ENCODE measurements around the gene CCDC83.
A peak's percentile ranks its signal among the peaks of the same experiment; 100 is the strongest.

Gene CCDC83
- total RNA-seq, result 0 to 0.04 reads per million in 2 experiments

DNA sequence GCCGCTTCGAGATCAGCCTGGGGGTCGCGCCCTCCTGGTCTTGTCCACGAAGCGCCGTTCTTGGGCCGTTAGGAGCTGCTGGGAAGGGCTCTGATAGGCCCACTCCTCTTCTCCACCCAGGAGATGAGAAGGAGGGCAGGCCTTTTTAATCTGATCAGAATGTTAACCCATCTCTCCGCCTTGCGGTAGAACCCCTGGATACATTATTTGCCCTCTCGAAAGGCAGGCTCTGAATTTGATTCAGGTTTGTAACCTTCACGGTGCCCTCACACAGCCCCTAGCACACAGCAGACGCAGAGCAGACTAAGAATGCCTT lies at the start of gene CCDC83:
Gene CCDC83 (plus strand): TSS at position 43 of the 316 bp plus-strand sequence. CDS start 9,741 bp downstream, outside the sequence.
- no peak for DNase-seq (ENCODE audit: low read depth)

DNA sequence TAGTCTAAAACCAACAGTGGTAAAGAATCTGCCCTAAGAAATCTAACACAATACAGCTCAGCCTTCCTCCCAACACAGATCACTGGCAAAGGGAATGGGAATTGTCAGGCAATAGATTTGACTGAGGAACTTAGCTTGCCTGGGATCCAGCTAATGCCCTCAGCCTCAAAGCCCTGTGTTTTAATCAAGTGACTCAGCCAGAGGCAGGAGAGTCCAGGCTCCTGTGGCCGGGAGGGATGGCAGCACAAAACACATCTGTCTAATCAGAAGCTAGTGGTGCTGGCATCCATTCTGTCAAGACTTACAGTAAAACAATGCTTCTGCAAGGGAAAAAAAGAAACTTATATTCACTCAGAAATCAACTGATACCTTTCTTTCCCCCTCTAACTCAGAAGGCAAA lies 49.8 kb upstream of the CCDC83 start:
- DNase-seq (ENCODE audit: low read depth), result no peak

GRCh38 chr11:85806016-85806415 lies 49.2 kb upstream of the CCDC83 start:
- DNase-seq (ENCODE audit: low read depth), result no peak

- DNase-seq (ENCODE audit: low read depth), result no peak
These were observed 48.3 kb upstream of the CCDC83 start for GRCh38 chr11:85806876-85807275.

DNA sequence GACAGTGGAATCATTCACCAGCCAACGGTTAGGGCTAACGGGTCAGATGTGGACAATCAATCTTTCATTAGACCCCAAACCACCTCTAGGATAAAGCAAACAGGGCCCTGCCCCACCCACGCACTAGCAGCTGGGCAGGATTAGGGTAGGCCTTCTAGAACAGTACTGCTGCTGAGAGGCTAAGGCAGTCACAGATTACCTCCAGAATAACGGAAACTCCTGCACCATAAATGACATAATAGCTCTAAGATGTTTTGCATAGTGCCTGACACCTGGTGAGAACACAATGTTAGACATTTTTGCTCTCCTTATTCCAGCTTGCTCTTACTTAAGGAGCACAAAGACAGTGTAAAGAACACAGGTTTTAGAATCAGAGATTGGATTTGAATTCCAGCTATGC lies 46.0 kb upstream of the CCDC83 start:
- DNase-seq (ENCODE audit: low read depth), result no peak

- no peak for DNase-seq (ENCODE audit: low read depth)
These were observed 45.3 kb upstream of the CCDC83 start for GRCh38 chr11:85809863-85810262.

GRCh38 chr11:85810521-85810870 lies 44.7 kb upstream of the CCDC83 start:
- DNase-seq (ENCODE audit: low read depth), result no peak

- DNase-seq (ENCODE audit: low read depth), result peak; percentile 52
These were observed 44.1 kb upstream of the CCDC83 start, which contains the start of gene SYTL2 for GRCh38 chr11:85810871-85811611. SYTL2 (minus strand) TSS chr11:85811141; CDS start chr11:85757725, 53,416 bp downstream.

GRCh38 chr11:85811624-85812023 lies 43.6 kb upstream of the CCDC83 start:
- no peak for DNase-seq (ENCODE audit: low read depth)

GRCh38 chr11:85813721-85814120 lies 41.5 kb upstream of the CCDC83 start:
- no peak for DNase-seq (ENCODE audit: low read depth)

GRCh38 chr11:85815186-85815931 lies 39.8 kb upstream of the CCDC83 start:
- DNase-seq (ENCODE audit: low read depth), result no peak

GRCh38 chr11:85819441-85819840 lies 35.7 kb upstream of the CCDC83 start:
- DNase-seq (ENCODE audit: low read depth), result no peak

- no peak for DNase-seq (ENCODE audit: low read depth)
These were observed 33.5 kb upstream of the CCDC83 start for GRCh38 chr11:85821636-85822035.

GRCh38 chr11:85822814-85823213 lies 32.4 kb upstream of the CCDC83 start:
- DNase-seq (ENCODE audit: low read depth), result no peak

DNA sequence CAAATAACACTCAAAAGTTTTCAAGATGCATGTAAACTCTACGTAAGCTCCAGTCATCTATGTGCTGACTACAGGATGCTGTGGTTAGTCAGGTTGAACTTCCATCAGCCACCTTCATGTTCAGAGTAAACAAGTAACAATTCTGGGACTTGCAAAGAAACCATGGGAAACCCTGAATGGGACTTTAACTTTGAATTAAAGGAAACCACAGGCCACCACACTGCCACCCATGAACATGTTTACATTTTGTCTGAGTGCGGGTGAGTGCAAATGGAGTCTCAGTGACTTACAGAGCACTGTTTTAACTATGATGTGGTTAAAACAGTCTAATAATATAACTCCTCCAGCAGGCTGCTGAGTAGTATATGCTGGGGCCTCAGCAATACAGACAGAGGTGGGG lies 31.4 kb upstream of the CCDC83 start:
- peak; percentile 73 for DNase-seq (ENCODE audit: low read depth)

DNA sequence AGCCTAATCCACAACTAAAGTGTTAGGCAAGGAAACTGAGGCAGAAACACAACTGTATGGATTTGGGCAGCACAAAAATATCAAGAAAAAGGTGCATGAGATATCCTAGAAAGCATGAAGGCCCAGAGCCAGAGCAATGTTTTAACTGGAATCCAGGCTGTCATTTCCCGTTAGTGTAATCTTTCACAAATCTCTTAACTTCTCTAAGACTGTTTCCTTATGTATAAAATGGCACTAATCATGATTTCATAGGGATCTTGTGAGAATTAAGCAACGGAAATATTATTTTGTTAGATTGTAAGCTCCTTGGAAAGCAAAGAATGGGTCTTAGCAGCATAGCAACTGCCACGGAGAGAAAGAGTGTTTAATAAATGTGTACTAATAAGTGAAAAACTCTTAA lies 29.6 kb upstream of the CCDC83 start:
- no peak for DNase-seq (ENCODE audit: low read depth)

DNA sequence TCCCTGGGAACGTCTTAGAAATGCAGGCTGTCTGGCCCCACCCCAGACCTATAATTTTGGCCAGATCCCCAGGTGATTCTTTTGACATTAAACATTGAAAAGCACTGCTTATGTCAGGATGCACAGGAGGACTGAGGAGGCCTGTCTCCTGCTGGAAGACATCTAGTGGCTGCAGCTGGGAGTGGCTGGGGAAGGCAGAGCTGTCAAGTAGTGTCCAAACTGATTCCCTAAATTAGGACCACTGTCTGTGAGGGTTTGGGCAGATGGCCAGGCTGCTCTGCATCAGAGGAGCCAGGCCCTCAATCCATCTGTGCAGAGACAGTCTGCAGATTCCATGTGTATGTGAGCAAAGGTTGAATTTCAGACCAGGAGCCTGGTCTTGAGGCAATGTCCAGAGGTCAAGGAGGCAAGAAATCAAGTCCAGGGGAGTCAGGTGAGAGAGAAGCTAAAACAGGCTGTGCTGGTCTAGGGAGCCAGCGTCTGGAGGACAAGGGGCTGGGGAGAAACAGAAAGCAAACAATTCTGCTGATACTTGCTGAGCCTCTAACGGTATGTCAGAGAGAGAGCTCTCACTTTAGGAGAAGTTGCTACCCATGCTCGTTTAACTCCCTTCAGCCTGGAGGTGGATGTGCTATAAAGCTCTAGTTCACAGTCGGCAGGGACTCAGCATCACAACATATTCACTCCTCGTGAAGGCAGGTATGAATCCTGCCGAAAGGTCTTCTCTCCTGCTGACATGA lies 28.9 kb upstream of the CCDC83 start:
- DNase-seq (ENCODE audit: low read depth), result no peak

DNA sequence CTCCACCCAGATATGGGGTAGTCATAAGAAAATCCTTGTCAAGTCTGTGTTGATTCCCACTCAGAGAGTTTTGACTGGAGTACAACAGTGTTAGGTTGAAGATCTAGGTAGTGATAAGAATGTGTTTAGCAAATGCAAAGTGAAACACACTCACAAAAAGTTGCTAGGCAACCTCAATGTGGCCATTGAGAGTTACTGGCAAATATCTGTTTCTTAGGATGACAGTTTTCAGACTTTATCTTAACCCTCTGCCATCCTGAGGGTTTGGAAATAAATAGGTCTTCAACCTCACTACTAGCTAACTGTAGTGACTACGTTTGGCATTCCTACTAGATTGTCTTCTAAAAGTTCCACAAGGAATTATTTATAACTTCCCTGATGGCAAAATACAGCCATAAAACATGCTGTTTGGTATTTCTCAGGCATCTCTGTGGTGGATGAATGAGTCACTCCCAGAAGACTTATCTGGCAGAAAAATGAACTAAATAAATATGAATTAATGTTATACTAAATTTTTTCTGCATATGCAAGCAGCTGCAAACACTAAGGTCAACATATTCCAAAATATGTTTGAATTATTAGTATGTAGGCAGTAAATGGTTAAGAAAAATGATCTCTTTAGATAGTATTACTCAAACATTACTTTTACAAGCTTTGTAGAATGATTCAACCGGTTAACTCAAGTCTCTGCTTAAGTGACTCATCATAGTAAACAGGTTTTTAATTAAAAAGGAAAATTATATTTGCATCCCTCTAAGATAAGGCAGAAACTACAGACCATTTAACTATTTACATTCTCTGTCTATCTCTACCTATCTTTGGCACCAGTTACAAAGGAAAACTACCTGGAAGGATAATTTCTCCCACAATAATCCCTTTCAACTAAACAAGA lies 27.2 kb upstream of the CCDC83 start:
- DNase-seq (ENCODE audit: low read depth), result no peak

- no peak for DNase-seq (ENCODE audit: low read depth)
These were observed 26.6 kb upstream of the CCDC83 start for GRCh38 chr11:85828640-85828978.

DNA sequence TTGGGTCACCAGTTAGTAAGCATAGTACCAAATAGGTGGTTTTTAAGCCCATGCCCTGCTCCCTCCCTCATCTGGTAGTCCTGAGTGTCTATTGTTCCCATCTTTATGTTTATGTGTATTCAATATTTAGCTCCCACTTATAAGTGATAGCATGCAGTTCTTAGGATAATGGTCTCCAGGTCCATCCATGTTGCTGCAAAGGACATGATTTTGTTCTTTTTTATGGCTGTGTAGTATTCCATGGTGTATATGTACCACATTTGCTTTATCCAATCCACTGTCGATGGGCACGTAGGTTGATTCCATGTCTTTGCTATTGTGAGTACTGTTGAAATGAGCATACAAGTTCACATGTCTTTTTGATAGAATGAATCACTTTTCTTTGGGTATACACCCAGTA lies 26.0 kb upstream of the CCDC83 start:
- DNase-seq (ENCODE audit: low read depth), result no peak

DNA sequence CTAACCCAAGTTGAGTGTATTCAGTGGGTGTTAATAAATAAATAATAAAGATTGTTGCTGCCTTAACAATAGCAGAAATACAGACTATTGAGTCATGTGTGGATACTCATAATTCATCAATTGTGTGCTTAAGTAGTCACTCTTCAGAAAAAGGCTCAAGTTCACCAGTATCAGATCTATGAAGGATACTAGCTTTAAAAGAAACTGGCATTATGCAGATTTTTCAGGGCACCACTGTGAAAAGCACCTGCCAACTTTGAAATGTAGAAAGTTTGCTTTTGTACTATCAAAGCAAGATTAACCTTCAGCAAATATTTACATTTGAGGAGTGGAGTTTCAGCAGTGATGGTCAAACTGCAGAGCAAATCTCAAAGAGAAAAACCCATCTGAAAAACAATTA lies 24.1 kb upstream of the CCDC83 start:
- no peak for DNase-seq (ENCODE audit: low read depth)

DNA sequence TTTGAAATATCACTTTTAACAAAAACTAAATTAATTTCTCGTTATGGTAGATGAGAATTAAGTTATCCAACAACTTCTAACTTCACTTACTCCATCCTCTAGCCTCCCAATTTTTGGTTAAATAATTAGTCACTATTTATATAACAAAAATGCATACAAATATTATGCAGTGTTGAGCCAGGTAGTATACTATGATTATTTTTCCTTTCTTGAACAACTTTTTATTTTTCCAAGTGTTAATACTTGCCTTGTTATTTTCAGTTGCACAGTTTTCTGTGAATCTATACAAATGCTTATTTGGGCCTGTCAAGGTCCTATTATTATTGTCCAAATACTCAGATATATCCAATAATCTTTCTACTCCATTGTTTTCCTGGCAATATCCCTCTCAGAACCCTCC lies 19.9 kb upstream of the CCDC83 start:
- DNase-seq (ENCODE audit: low read depth), result no peak
